Astrocyte of the cerebellum (primary cell): ENCODE measurements around the gene THPO.
A peak's percentile ranks its signal among the peaks of the same experiment; 100 is the strongest.

Experiments
- DNase-seq: peaks from one replicate; pipeline ENCODE4 v3.0.0-alpha.2; 2011; ENCODE audit warnings: low read depth
- H3K4me3 ChIP-seq: 2 replicates; pipeline ENCODE4 v1.5.1; 2011; ENCODE audit warnings: mild to moderate bottlenecking, low read depth, low read length, moderate library complexity
- in situ Hi-C: cut with HindIII; loops from 2 replicates; pipeline ENCODE4 v1.10.0; 2017; ENCODE audit warnings: low sequenced_read_pairs
- TF ChIP-seq, protein P1 (sequence below): IDR thresholded peaks from 2 replicates; pipeline ENCODE4 v1.5.1; 2012; ENCODE audit warnings: low read length, low read depth, moderate library complexity, mild to moderate bottlenecking; ENCODE audit errors: missing control alignments

THPO gene

DNA sequence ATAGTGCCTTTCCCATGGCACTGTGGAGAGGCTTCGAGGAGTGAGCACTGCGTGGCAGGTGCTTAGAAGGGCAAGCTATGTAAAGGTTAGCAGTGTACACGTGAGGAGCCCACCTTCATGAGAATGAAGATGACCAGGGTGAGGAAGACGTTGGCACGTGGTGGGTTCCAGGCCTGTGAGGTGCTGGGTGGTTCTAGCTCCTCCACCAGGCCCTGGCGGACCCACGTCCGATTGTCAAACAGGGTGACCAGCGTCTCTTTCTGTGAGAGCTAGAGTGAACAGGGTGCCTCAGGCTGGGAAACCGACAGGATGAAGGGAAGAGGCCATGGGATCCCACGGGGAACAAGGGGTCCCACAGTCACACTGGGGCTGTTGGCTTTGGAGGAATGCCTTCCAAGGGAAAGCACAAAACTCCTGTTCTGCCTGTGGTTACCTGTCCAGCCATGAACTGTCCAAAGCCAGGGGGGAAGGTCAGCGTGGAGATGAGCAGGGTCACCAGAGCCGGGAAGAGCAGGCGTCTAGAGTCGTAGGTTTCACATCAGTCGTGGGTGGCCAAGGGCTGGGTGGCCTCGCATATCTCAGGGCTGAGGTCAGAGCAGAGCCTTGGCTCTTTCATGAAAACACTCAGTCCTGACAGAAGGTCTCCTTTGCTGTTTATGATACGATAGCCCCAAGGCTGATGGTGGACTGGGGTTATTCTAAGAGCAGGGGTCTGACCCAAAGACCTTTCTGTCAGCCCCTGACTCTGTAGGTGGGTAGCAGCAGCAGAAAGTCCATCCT, 22.6 kb downstream of the THPO start:
- in situ Hi-C loops: no loop called here
- no peak overlapping the region for H3K4me3 ChIP-seq
- DNase-seq: no peak
- TF ChIP-seq, protein P1, sequence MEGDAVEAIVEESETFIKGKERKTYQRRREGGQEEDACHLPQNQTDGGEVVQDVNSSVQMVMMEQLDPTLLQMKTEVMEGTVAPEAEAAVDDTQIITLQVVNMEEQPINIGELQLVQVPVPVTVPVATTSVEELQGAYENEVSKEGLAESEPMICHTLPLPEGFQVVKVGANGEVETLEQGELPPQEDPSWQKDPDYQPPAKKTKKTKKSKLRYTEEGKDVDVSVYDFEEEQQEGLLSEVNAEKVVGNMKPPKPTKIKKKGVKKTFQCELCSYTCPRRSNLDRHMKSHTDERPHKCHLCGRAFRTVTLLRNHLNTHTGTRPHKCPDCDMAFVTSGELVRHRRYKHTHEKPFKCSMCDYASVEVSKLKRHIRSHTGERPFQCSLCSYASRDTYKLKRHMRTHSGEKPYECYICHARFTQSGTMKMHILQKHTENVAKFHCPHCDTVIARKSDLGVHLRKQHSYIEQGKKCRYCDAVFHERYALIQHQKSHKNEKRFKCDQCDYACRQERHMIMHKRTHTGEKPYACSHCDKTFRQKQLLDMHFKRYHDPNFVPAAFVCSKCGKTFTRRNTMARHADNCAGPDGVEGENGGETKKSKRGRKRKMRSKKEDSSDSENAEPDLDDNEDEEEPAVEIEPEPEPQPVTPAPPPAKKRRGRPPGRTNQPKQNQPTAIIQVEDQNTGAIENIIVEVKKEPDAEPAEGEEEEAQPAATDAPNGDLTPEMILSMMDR: no peak

DNA sequence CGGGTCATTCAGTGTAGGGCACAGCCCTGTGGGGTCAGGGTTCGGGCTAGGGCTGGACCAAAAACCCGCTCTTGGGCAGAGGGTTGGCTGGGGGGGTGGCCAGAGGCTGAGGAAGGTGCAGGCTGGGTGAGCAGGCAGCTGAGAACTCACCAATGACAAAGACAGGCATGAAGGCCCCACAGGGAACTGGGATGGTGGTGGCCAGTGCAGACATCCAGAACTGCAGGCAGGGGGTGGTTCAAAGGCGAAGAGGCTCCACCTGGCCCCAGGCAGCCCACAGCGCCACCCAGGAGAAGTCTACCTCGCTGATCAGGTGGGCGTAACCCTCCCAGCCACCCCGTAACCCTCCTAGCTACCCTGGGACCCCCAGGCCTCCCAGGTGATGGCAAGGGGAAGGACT, 23.3 kb downstream of the THPO start:
- DNase-seq: no peak
- in situ Hi-C loops: no loop called here

DNA sequence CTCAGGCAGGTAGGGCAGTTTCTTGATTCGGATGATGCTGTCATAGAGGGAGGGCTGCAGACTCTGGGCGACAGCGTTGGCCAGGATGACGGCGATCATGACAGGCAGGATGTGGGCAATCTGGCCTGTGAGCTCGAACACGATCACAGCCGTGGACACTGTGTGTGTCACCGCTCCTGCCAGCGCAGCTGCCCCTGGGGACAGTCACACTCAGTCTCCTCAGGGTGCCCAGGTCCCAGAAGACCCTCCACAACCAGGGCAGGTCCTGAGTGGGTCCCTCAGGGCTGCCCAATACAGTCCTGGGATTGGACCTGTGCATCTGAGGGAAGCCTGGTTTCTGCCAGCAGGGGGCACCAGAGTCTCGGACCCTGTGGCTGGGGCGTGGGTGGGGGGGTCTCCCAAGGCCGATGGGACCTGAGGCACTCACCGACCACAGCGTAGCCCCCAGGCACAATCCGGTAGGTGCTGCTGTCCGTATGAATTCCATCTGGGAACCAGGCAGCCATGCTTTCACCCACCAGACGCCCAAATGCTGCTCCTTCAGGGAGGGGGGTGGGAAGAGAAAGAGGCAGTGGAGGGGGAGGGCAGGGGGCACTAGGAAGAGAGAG, 23.8 kb downstream of the THPO start:
- in situ Hi-C loops: no loop called here
- TF ChIP-seq, protein P1: peak; percentile 76
- no peak for DNase-seq
- H3K4me3 ChIP-seq: no peak overlapping the region

More for the DNA sequence above, 23.3 kb downstream of the THPO start:
- TF ChIP-seq, protein P1: no peak
- H3K4me3 ChIP-seq: no peak overlapping the region

DNA sequence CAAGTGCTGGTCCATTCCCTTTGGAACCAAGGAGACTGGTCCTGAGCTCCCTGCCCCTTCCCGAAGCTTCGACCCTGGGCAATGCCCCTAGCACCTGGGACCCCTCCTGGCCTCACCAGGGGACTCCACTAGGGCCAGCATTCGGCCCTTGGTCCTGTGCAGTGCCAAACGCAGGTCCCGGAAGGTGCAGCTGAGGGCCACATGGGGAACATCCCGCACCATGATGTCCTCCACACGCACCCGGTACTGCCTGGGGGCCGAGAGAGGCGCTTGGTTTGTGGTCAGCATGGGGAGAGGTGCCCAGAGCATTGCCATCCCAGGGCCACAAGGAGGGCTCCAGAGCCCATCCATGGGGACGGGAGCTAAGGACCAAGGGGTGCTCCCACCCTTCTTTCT, 24.5 kb downstream of the THPO start:
- no peak overlapping the region for H3K4me3 ChIP-seq
- in situ Hi-C loops: no loop called here
- TF ChIP-seq, protein P1: no peak
- no peak for DNase-seq

DNA sequence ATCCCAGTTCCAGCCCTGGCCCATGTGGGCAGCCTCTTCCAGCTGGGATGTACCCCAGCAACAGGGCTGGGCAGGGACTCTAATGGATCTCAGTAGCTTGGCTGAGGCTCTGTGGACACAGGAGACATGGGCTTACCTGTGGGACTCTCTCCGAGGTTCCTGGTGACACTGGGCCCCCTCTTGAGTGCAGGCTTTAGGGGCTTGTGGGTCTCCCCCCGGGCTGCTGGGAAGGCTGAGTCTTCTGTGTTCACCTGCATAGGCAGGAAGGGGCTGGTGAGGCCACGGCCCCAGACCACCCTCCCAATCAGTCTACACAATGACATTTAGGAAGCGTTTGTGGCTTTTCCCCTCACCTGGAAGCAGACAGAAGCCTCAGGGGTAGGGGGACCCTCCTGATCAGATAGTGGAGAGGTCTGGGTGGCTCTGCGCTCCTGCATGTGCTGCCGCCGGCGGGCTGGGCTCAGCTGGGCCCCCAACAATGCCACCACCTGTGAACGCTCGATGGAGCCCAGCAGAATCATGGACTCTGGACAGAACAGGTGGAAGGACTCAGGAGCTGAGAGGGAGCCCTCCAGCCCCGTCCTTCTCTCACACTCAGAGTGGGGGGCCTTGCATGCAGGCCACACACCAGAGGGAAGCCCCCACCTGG, 25.0 kb downstream of the THPO start:
- H3K4me3 ChIP-seq: no peak overlapping the region
- no peak for DNase-seq
- TF ChIP-seq, protein P1: no peak
- in situ Hi-C loops: no loop called here

DNA sequence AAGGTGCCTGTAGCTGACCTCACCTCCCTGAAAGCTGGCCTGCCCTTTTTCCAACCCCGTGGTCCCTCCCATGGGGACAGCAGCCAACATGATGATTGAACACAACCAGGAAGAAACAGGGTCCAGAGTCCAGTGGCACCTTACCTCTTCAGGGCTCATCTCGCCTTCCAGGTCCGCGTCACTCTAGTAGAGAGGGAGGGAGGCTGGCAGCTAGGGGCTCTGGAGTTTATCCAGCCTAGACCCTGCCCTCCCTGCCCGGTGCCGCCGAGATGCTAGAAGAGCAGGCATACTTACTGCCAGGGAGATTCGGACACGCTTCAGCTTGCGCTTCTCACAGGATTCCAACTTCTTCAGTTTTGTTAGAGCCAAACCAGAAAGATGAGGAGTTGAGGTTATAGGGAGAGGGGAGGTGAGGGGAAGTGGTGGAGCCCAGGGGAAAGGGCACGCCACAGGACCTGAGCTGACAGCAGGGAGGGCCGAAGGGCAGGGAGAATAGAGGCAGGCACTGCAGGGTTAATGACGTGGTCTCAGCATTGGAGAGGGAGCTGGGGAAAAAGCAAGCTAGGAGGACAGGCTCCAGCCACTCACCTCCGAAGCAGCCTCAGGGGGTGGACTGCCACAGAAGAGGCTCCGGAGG, 25.7 kb downstream of the THPO start:
- no peak overlapping the region for H3K4me3 ChIP-seq
- in situ Hi-C loops: no loop called here
- DNase-seq: no peak
- TF ChIP-seq, protein P1: no peak
